Tibial nerve (tissue), 4 donors: ENCODE data around the gene GNL1.

Experiments used
- EP300 ChIP-seq, 2 donors: sonication (generic); formaldehyde crosslinking; IDR thresholded peaks; one replicate each; pipeline ENCODE4 v1.6.1; 2017; ENCODE audit warnings: antibody characterized with exemption in 2 of 2, mild to moderate bottlenecking in 1 of 2
- POLR2A ChIP-seq, 2 donors: fragments of 450-650 bp; IDR thresholded peaks; one replicate each; pipeline ENCODE4 v1.6.1; 2017; ENCODE audit warnings: antibody characterized with exemption in 2 of 2, mild to moderate bottlenecking in 2 of 2, moderate library complexity in 2 of 2
- TF ChIP-seq, protein P1 (sequence below), 5 experiments: fragments of 200-600 bp in 3 of 5; fragments of 450-650 bp in 2 of 5; sonication (generic) in 3 of 5; IDR thresholded peaks; one replicate each; pipeline ENCODE4 v1.5.1; 2016 to 2019; ENCODE audit warnings: antibody characterized with exemption in 5 of 5, mild to moderate bottlenecking in 3 of 5, moderate library complexity in 2 of 5

DNA sequence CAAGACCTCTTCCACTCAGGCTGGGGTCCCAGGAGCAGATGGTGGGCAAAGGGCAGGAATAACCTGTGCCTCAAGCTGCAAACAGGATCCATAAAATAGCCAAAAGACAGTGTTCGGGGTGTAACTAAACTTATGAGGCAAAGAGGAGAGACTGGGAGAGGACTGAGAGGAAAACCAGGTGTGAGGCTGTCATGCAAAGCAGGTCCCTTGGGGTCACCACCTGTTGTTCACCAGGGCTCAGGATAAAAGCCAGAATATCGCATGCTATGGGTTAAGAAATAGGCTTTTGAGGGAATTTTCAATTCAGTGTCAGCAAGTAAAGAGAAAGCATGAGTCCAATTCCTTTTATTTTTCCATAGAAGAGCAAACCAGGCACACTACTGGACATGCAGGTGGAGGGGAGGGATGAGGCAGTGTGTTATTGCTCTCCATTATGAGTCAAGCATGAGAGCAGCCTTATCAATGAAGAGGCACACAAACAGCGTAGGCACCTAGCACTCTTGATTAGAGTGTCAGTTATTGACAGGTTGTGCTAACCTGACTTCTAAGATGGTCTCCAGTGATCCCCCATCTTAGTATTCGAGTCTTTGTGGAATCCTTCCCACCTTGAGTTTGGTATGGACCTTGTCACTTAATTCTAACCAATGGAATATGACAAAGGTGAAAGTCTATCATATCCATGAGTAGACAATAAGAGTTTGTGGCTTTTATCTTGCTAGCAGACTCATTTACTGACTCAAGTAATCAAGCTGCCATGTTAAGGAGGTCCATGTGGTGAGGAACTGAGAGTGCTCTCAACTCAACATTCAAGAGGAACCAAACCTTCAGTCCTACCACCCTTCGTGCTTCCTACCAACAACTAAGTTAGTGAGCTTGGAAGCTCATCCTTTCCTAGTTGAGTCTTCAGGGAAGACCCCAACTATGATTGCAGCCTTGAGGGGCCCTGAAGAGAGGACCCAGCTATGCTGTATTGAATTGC, 48.2 kb downstream of the GNL1 start:
- TF ChIP-seq, protein P1, sequence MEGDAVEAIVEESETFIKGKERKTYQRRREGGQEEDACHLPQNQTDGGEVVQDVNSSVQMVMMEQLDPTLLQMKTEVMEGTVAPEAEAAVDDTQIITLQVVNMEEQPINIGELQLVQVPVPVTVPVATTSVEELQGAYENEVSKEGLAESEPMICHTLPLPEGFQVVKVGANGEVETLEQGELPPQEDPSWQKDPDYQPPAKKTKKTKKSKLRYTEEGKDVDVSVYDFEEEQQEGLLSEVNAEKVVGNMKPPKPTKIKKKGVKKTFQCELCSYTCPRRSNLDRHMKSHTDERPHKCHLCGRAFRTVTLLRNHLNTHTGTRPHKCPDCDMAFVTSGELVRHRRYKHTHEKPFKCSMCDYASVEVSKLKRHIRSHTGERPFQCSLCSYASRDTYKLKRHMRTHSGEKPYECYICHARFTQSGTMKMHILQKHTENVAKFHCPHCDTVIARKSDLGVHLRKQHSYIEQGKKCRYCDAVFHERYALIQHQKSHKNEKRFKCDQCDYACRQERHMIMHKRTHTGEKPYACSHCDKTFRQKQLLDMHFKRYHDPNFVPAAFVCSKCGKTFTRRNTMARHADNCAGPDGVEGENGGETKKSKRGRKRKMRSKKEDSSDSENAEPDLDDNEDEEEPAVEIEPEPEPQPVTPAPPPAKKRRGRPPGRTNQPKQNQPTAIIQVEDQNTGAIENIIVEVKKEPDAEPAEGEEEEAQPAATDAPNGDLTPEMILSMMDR (IDR thresholded peaks at IDR 0.05) = no peak
- TF ChIP-seq POLR2A (IDR thresholded peaks at IDR 0.05) (no peak), EP300 (IDR thresholded peaks at IDR 0.05) (no peak)
